Fibroblast of lung (primary cell): ENCODE data around the gene SPINK14. TPM values are rescaled to one million over a fixed set of nuclear protein-coding genes. Genes with fewer than 3 reads are reported as not detected.
A peak's percentile ranks its signal among the peaks of the same experiment; 100 is the strongest.

ENCODE experiments used
- DNase-seq, 2 donors: peaks; one replicate each; pipeline versions ENCODE4 v3.0.0 to v3.0.0-alpha.2; 2010; ENCODE audit warnings: low read depth in 2 of 2
- H2AFZ ChIP-seq: 2 replicates; pipeline ENCODE4 v1.5.1; 2012; ENCODE audit warnings: low read length, control low read depth, inconsistent platforms
- H3K27ac ChIP-seq: 2 replicates; pipeline ENCODE4 v1.5.1; 2011; ENCODE audit warnings: low read length, control low read depth; ENCODE audit not compliant: insufficient read depth
- H3K27me3 ChIP-seq: 2 replicates; pipeline ENCODE4 v1.5.1; 2011; ENCODE audit warnings: mild to moderate bottlenecking, low read length; ENCODE audit not compliant: control insufficient read depth, insufficient read depth
- H3K36me3 ChIP-seq: 2 replicates; pipeline ENCODE4 v1.5.1; 2011; ENCODE audit warnings: low read length; ENCODE audit not compliant: control insufficient read depth, insufficient read depth
- H3K4me1 ChIP-seq: 2 replicates; pipeline ENCODE4 v1.5.1; 2011; ENCODE audit warnings: low read length; ENCODE audit not compliant: control insufficient read depth, insufficient read depth; ENCODE audit errors: extremely low read depth
- H3K4me2 ChIP-seq: 2 replicates; pipeline ENCODE4 v1.5.1; 2011; ENCODE audit warnings: low read length, control low read depth; ENCODE audit not compliant: insufficient read depth; ENCODE audit errors: extremely low read depth
- H3K4me3 ChIP-seq, 4 experiments: fragments of 200-600 bp in 1 of 4; sonication (generic) in 1 of 4; replicated peaks in 1 of 4; 2 replicates each; pipeline ENCODE4 v1.5.1; 2011 to 2016; ENCODE audit warnings: low read length in 4 of 4, low read depth in 3 of 4, mild to moderate bottlenecking in 3 of 4, control low read depth in 2 of 4, inconsistent platforms in 1 of 4, mixed read lengths in 1 of 4; ENCODE audit not compliant: insufficient read depth in 1 of 4; ENCODE audit errors: control extremely low read depth in 1 of 4
- H3K79me2 ChIP-seq: 2 replicates; pipeline ENCODE4 v1.5.1; 2012; ENCODE audit warnings: mild to moderate bottlenecking, low read length, inconsistent platforms; ENCODE audit not compliant: control insufficient read depth, insufficient read depth
- H3K9ac ChIP-seq: 2 replicates; pipeline ENCODE4 v1.5.1; 2011; ENCODE audit warnings: mild to moderate bottlenecking, low read length, control low read depth; ENCODE audit not compliant: insufficient read depth
- H3K9me3 ChIP-seq: 2 replicates; pipeline ENCODE4 v1.5.1; 2012; ENCODE audit warnings: low read depth, low read length; ENCODE audit not compliant: control insufficient read depth, insufficient read depth
- H4K20me1 ChIP-seq: 2 replicates; pipeline ENCODE4 v1.5.1; 2011; ENCODE audit warnings: low read length; ENCODE audit not compliant: control insufficient read depth, insufficient read depth; ENCODE audit errors: extremely low read depth
- EZH2 ChIP-seq: IDR thresholded peaks from 2 replicates; pipeline ENCODE4 v1.5.1; 2012; ENCODE audit warnings: low read length, control low read depth, mild to moderate bottlenecking; ENCODE audit errors: missing control alignments
- polyA plus RNA-seq, 2 donors: library from polyadenylated mRNA; depleted of rRNA in 1 of 2; stranded (reverse) in 1 of 2; unstranded in 1 of 2; fragments of >200 nt; gene quantifications; 2 replicates each; pipeline ENCODE4 v1.2.1, GENCODE V29; 2011 to 2012; ENCODE audit warnings: missing spikeins in 1 of 2
- total RNA-seq: library from RNA; depleted of rRNA; stranded (reverse); fragments of >200 nt; gene quantifications from 2 replicates; pipeline ENCODE4 v1.2.1, GENCODE V29; 2014
- TF ChIP-seq, protein P1 (sequence below), 2 donors: IDR thresholded peaks in 1 of 2; conservative IDR thresholded peaks in 1 of 2; 1 replicate in 1 of 2; 2 replicates in 1 of 2; pipeline ENCODE4 v1.5.1; 2011 to 2012; ENCODE audit warnings: low read length in 2 of 2, control low read depth in 1 of 2, inconsistent platforms in 1 of 2, low read depth in 1 of 2, mild to moderate bottlenecking in 1 of 2

Gene SPINK14
- total and polyA plus RNA-seq, 2 donors (not counting 1 experiment from before 2014, with no cell fraction given) = not detected

- Histone ChIP-seq H3K27me3 (no peaks in the 10 kb centered on the region), H3K4me3 (no peak overlapping the region), H3K4me2 (no peak overlapping the region), H4K20me1 (no peaks in the 10 kb centered on the region), H3K9ac (no peak overlapping the region), H3K79me2 (no peaks in the 10 kb centered on the region), H3K4me1 (no peaks in the 10 kb centered on the region), H3K27ac (no peak overlapping the region), H3K36me3 (no peaks in the 10 kb centered on the region), H2AFZ (no peak overlapping the region), H3K9me3 (no peaks in the 10 kb centered on the region)
- no peak for DNase-seq
- TF ChIP-seq EZH2 = no peak
- TF ChIP-seq, protein P1, sequence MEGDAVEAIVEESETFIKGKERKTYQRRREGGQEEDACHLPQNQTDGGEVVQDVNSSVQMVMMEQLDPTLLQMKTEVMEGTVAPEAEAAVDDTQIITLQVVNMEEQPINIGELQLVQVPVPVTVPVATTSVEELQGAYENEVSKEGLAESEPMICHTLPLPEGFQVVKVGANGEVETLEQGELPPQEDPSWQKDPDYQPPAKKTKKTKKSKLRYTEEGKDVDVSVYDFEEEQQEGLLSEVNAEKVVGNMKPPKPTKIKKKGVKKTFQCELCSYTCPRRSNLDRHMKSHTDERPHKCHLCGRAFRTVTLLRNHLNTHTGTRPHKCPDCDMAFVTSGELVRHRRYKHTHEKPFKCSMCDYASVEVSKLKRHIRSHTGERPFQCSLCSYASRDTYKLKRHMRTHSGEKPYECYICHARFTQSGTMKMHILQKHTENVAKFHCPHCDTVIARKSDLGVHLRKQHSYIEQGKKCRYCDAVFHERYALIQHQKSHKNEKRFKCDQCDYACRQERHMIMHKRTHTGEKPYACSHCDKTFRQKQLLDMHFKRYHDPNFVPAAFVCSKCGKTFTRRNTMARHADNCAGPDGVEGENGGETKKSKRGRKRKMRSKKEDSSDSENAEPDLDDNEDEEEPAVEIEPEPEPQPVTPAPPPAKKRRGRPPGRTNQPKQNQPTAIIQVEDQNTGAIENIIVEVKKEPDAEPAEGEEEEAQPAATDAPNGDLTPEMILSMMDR (conservative IDR thresholded peaks at IDR 0.05 in 1 of 2, IDR thresholded peaks at IDR 0.05 in 1 of 2; ENCODE audit: low read depth in 1 of 2, low read length in 2 of 2) = no peak
These were observed 24.9 kb downstream of the SPINK14 start for GRCh38 chr5:148193202-148193601.

GRCh38 chr5:148201151-148201550 lies 32.8 kb downstream of the SPINK14 start:
- Histone ChIP-seq H3K79me2 (no peaks in the 10 kb centered on the region), H3K4me2 (no peak overlapping the region), H3K36me3 (no peaks in the 10 kb centered on the region), H3K9me3 (no peaks in the 10 kb centered on the region), H3K4me3 (no peak overlapping the region), H3K4me1 (no peaks in the 10 kb centered on the region), H3K27ac (no peak overlapping the region), H3K9ac (no peak overlapping the region), H4K20me1 (no peaks in the 10 kb centered on the region), H2AFZ (no peak overlapping the region), H3K27me3 (no peaks in the 10 kb centered on the region)
- no peak for DNase-seq
- TF ChIP-seq, protein P1 (conservative IDR thresholded peaks at IDR 0.05 in 1 of 2, IDR thresholded peaks at IDR 0.05 in 1 of 2; ENCODE audit: low read depth in 1 of 2, low read length in 2 of 2) = no peak
- no peak for TF ChIP-seq EZH2

DNA sequence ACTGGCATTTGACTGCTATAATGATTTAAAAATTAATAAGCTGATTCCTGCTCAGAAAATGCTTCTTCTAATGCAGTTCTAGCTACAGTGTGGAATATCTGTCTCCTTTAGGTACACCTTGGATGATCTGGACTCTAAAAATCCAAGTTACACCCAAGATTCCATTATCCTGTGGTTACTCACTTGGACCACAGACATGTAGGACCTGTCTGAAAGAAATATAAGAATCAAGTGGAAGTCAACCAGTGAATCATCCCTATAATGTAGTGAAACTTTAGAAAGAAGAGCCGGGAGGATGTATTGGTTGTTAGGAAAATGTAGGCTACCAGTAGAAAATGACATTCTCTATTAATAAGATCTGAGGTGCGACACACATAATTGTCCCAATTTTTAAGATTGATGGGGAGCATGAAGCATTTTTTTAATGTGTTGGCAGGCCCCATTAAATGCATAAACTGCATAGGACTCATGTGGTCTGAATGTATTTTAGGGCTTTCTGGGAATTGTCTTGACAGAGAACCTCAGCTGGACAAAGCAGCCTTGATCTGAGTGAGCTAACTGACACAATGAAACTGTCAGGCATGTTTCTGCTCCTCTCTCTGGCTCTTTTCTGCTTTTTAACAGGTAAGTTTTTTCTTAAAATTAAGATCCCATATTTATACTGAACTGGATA lies 34.3 kb downstream of the SPINK14 start, which contains the start of gene SPINK6:
TSS of gene SPINK6 (plus strand) at position 512 of the 673 bp plus-strand sequence. CDS start at position 567, 55 bp downstream.
- no peak within 1 kb of the TSS for H3K9ac ChIP-seq

More for the DNA sequence above, 34.3 kb downstream of the SPINK14 start, which contains the start of gene SPINK6:
- no peaks in the 10 kb centered on the region for H4K20me1 ChIP-seq
- TF ChIP-seq EZH2 = no peak
- TF ChIP-seq, protein P1 (conservative IDR thresholded peaks at IDR 0.05 in 1 of 2, IDR thresholded peaks at IDR 0.05 in 1 of 2; ENCODE audit: low read depth in 1 of 2, low read length in 2 of 2) = no peak
- H3K4me2 ChIP-seq = no peak within 1 kb of the TSS
- no peak within 1 kb of the TSS for H2AFZ ChIP-seq
- DNase-seq = peak in 1 of 2 donors; percentile 48
- H3K4me3 ChIP-seq = no peak within 1 kb of the TSS
- H3K4me1 ChIP-seq = no peaks in the 10 kb centered on the region
- H3K9me3 ChIP-seq = no peaks in the 10 kb centered on the region
- no peaks in the 10 kb centered on the region for H3K79me2 ChIP-seq
- no peaks in the 10 kb centered on the region for H3K36me3 ChIP-seq
- no peaks in the 10 kb centered on the region for H3K27me3 ChIP-seq
- no peak within 1 kb of the TSS for H3K27ac ChIP-seq
